ENCODE data around the gene NKD2. TPM values are rescaled to one million over a fixed set of nuclear protein-coding genes. Genes with fewer than 3 reads are reported as not detected.

Gene NKD2
- total RNA-seq = not detected in 2 replicates

DNA sequence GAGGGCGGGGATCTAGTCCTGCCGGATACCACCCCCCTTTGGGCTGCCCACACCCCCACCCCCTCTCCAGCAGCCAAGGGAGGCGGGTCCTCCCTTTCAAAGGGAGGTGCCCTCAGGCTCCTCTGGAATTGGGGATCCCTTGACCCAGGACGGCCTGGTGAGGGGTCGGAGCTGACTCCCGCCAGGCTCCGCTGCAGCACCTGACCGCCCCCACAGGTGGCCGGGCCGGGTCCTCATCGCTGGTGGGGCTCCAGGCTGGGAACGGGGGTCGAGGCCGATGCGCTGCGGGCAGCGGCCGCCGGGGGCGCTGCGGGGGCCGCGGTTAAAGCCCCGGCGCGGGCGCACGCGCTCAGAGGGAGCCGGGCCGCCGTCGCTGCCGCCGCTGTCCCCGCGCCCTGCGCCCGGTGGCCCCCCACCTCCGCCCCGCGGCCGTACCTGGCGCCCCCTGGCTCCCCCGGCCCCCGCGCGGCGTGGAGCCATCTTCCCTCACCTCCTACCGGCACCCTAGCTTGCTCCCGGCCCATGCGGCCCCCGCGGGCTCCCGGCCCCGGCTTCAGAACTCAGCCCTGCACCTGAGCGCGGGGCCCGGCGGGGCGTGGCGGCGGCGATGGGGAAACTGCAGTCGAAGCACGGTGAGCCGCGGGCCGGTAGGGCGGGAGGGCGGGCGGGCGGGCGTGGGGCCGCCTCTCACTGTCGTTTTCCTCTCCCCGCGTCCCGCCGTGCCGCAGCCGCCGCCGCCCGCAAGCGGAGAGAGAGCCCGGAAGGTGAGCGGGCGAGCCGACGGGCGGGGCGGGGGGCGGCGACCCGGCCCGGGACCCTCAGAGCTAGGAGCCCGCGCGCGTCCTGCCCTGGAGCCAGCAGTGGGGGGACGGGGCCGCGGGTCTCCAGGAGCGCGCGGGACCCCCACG lies at the start of gene NKD2:
NKD2 (plus strand) TSS at position 352 of the 908 bp plus-strand sequence; CDS start at position 608, 256 bp downstream.

Other genes with a start within 250 kb of the NKD2 start
- gene ZDHHC11B, start 224.1 kb upstream of the NKD2 start, total RNA-seq = 0.50 TPM in 1 of 2 replicates, not detected in the other
- gene ZDHHC11, start 157.8 kb upstream of the NKD2 start, total RNA-seq = 0.44 and 2.5 TPM in 2 replicates
- 47.2 and 66.5 TPM in 2 replicates for gene BRD9, start 116.0 kb upstream of the NKD2 start, total RNA-seq
- 15.0 and 86.3 TPM in 2 replicates for gene TRIP13, start 115.9 kb upstream of the NKD2 start, total RNA-seq
- 12.4 and 17.6 TPM in 2 replicates for gene SLC12A7, start 103.3 kb downstream of the NKD2 start, total RNA-seq
- gene SLC6A19, start 192.8 kb downstream of the NKD2 start, total RNA-seq = not detected in 2 replicates
- gene SLC6A18, start 216.6 kb downstream of the NKD2 start, total RNA-seq = not detected in 2 replicates